NCI-H69 (cell line): ENCODE data around the gene WDSUB1.

Experiments used
- DNase-seq: peaks from one replicate; lab custom pipeline; 2025; lab: John Stamatoyannopoulos, UW

The WDSUB1 gene

GRCh38 chr2:159224061-159224813 is 62.3 kb downstream of the WDSUB1 start:
- DNase-seq = no peak

- DNase-seq = no peak
These were observed 67.0 kb downstream of the WDSUB1 start for GRCh38 chr2:159219394-159219998.

GRCh38 chr2:159218389-159218788 is 68.1 kb downstream of the WDSUB1 start:
- DNase-seq = no peak

- DNase-seq = no peak
These were observed 68.8 kb downstream of the WDSUB1 start for GRCh38 chr2:159217676-159218075.

GRCh38 chr2:159215116-159215515 is 71.4 kb downstream of the WDSUB1 start:
- DNase-seq = no peak

GRCh38 chr2:159214325-159214865 is 72.1 kb downstream of the WDSUB1 start:
- no peak for DNase-seq

GRCh38 chr2:159213296-159213695 is 73.2 kb downstream of the WDSUB1 start:
- DNase-seq = no peak

GRCh38 chr2:159211447-159212396 is 74.8 kb downstream of the WDSUB1 start:
- DNase-seq = no peak

- DNase-seq = no peak
These were observed 76.9 kb downstream of the WDSUB1 start for GRCh38 chr2:159209341-159210306.

- DNase-seq = no peak
These were observed 78.1 kb downstream of the WDSUB1 start for GRCh38 chr2:159208438-159208837.

- no peak for DNase-seq
These were observed 79.6 kb downstream of the WDSUB1 start for GRCh38 chr2:159206736-159207380.

- no peak for DNase-seq
These were observed 81.9 kb downstream of the WDSUB1 start for GRCh38 chr2:159204381-159205144.

GRCh38 chr2:159202568-159203071 is 83.9 kb downstream of the WDSUB1 start:
- no peak for DNase-seq

- no peak for DNase-seq
These were observed 85.0 kb downstream of the WDSUB1 start for GRCh38 chr2:159201360-159202063.

GRCh38 chr2:159200498-159200897 is 86.0 kb downstream of the WDSUB1 start:
- DNase-seq = peak; percentile 5

GRCh38 chr2:159199761-159200465 is 86.6 kb downstream of the WDSUB1 start:
- DNase-seq = no peak

GRCh38 chr2:159199236-159199635 is 87.3 kb downstream of the WDSUB1 start:
- no peak for DNase-seq

GRCh38 chr2:159196393-159196925 is 90.0 kb downstream of the WDSUB1 start:
- DNase-seq = no peak
